ENCODE data around the gene ARID4B. TPM values are rescaled to one million over a fixed set of nuclear protein-coding genes. Genes with fewer than 3 reads are reported as not detected.
A peak's percentile ranks its signal among the peaks of the same experiment; 100 is the strongest.

Gene ARID4B
- total RNA-seq, 1 experiment from 2014 or later = 16.8 TPM

DNA sequence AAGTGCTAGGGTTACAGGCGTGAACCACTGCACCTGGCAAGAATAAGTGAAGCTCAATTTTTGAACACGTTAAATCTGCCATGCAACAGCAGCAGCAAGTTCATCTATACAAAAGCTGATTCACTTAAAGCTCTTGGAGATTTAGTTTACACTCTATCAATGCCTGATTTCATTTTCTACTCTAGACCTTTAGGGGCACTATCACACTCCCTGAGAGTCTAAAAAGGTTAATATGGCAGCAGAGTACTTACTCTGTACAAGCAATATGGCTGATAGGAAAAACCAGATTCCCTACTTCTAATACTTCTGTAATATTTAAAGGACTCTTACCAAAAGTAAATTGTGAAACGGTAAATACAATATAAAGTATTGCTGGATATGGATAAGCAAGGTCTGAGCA, 171.7 kb downstream of the ARID4B start:
- no peaks in the 10 kb centered on the region for H3F3A ChIP-seq (ENCODE audit: low read length, unreplicated experiment)
- peak overlapping the region; percentile 13; the same call in 1 of the 2 replicates for H3K4me2 ChIP-seq (ENCODE audit: low read length)
- ChIA-PET CTCF (interaction anchor here (0.6 kb wide), 1 partner anchor 913 kb away, joined by 3 read pairs; no protein-coding TSS in a partner anchor), POLR2A (ENCODE audit: unreplicated experiment) (no interaction called here)
- H3K4me1 ChIP-seq (ENCODE audit: insufficient read depth, low read length) = peaks cover 14% of the 10 kb centered on the region; the same call in 1 of the 2 replicates
- H3K36me3 ChIP-seq (ENCODE audit: low read depth, low read length) = peaks cover 17% of the 10 kb centered on the region
- H3K9me2 ChIP-seq (replicated peaks; ENCODE audit: low read length) = no peaks in the 10 kb centered on the region
- H3K9me3 ChIP-seq (ENCODE audit: low read length) = no peaks in the 10 kb centered on the region
- H3K79me2 ChIP-seq (ENCODE audit: low read length) = peaks cover 29% of the 10 kb centered on the region
- no TSS peak for BruUV-seq (replicated peaks)
- no peaks in the 10 kb centered on the region for H3K27me3 ChIP-seq (ENCODE audit: low read length)
- ATAC-seq (no peak), DNase-seq (no peak)
- H3K4me3 ChIP-seq (ENCODE audit: low read length) = no peak overlapping the region
- H4K20me1 ChIP-seq (ENCODE audit: low read length) = no peaks in the 10 kb centered on the region
- no peak overlapping the region for H2AFZ ChIP-seq (ENCODE audit: low read length)
- no peak overlapping the region for H3K27ac ChIP-seq (ENCODE audit: low read length)
- H3K9ac ChIP-seq (ENCODE audit: low read length) = no peak overlapping the region
- TF ChIP-seq EZH2 (IDR thresholded peaks at IDR 0.05; ENCODE audit: low read length, unreplicated experiment) = no peak
- TF ChIP-seq, protein P1, sequence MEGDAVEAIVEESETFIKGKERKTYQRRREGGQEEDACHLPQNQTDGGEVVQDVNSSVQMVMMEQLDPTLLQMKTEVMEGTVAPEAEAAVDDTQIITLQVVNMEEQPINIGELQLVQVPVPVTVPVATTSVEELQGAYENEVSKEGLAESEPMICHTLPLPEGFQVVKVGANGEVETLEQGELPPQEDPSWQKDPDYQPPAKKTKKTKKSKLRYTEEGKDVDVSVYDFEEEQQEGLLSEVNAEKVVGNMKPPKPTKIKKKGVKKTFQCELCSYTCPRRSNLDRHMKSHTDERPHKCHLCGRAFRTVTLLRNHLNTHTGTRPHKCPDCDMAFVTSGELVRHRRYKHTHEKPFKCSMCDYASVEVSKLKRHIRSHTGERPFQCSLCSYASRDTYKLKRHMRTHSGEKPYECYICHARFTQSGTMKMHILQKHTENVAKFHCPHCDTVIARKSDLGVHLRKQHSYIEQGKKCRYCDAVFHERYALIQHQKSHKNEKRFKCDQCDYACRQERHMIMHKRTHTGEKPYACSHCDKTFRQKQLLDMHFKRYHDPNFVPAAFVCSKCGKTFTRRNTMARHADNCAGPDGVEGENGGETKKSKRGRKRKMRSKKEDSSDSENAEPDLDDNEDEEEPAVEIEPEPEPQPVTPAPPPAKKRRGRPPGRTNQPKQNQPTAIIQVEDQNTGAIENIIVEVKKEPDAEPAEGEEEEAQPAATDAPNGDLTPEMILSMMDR (conservative IDR thresholded peaks at IDR 0.05; ENCODE audit: low read depth, low read length) = peak; percentile 24; the same call in 1 of the 2 replicates
- intact Hi-C loops (cut with micrococcal nuclease) = no loop called here

DNA sequence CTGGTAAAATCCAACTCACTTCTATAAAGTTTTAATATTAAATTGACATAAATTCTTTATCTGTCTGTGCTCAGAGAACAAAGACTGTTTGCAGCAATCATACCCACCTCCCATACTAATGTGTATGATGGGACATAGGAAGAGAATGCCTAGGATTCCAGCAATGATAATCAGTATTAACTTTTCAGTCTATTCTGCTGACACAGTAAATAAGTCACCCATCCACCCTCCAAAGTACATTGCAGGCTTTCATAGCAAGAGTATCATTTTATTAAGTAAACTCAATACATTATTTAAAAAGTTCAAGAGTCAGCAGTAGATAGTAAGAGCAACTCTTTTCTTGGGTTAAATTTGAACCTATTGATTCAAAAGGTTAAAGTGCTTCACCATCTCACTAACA, 175.7 kb downstream of the ARID4B start:
- CTCF ChIA-PET = no interaction called here
- 0 out of 2 replicates have a peak, but pooled peaks cover 6% of the 10 kb centered on the region for H3K4me1 ChIP-seq (ENCODE audit: insufficient read depth, low read length)
- no peak for DNase-seq
- no peak for ATAC-seq
- no peak overlapping the region for H2AFZ ChIP-seq (ENCODE audit: low read length)
- no peaks in the 10 kb centered on the region for H3F3A ChIP-seq (ENCODE audit: low read length, unreplicated experiment)
- no peaks in the 10 kb centered on the region for H4K20me1 ChIP-seq (ENCODE audit: low read length)
- intact Hi-C loops (cut with micrococcal nuclease) = no loop called here
- H3K4me2 ChIP-seq (ENCODE audit: low read length) = no peak overlapping the region
- POLR2A ChIA-PET (ENCODE audit: unreplicated experiment) = no interaction called here
- H3K9me2 ChIP-seq (replicated peaks; ENCODE audit: low read length) = no peaks in the 10 kb centered on the region
- H3K79me2 ChIP-seq (ENCODE audit: low read length) = 0 out of 2 replicates have a peak, but pooled peaks cover under 1% of the 10 kb centered on the region
- no peak overlapping the region for H3K9ac ChIP-seq (ENCODE audit: low read length)
- H3K4me3 ChIP-seq (ENCODE audit: low read length) = no peak overlapping the region
- no peaks in the 10 kb centered on the region for H3K27me3 ChIP-seq (ENCODE audit: low read length)
- no peak for TF ChIP-seq EZH2phosphoT487 (IDR thresholded peaks at IDR 0.05; ENCODE audit: borderline replicate concordance, low read length)
- TF ChIP-seq EZH2 (IDR thresholded peaks at IDR 0.05; ENCODE audit: low read length, unreplicated experiment) = no peak
- TF ChIP-seq, protein P1 (conservative IDR thresholded peaks at IDR 0.05; ENCODE audit: low read depth, low read length) = no peak
- peaks cover 10% of the 10 kb centered on the region for H3K36me3 ChIP-seq (ENCODE audit: low read depth, low read length)
- no TSS peak for BruUV-seq (replicated peaks)
- no peak overlapping the region for H3K27ac ChIP-seq (ENCODE audit: low read length)
- no peaks in the 10 kb centered on the region for H3K9me3 ChIP-seq (ENCODE audit: low read length)

DNA sequence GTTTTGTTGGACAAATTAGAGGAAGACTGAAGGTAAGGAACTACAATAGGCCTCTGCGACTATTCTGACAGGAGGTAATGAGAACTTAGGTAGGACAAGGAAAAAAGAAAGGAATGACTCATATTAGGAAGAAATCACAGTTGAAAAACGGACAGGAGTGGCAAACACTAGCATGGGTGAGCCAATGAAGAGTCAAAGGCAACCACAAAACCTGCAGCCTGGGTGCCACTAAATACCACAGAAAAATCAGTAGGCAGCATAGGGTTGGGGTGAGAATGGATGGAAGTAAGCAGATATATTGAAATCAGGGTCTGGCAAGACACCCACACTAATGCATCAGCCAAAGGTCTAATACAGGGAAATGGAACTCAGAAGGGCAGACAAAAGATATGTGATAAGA, 176.9 kb downstream of the ARID4B start:
- no peak overlapping the region for H3K9ac ChIP-seq (ENCODE audit: low read length)
- ATAC-seq = no peak
- no peak overlapping the region for H3K4me2 ChIP-seq (ENCODE audit: low read length)
- no peak for DNase-seq
- no peaks in the 10 kb centered on the region for H4K20me1 ChIP-seq (ENCODE audit: low read length)
- no peaks in the 10 kb centered on the region for H3K27me3 ChIP-seq (ENCODE audit: low read length)
- H3K27ac ChIP-seq (ENCODE audit: low read length) = no peak overlapping the region
- ChIA-PET CTCF (no interaction called here), POLR2A (ENCODE audit: unreplicated experiment) (no interaction called here)
- BruUV-seq (replicated peaks) = no TSS peak
- TF ChIP-seq EZH2 (IDR thresholded peaks at IDR 0.05; ENCODE audit: low read length, unreplicated experiment) (no peak), EZH2phosphoT487 (IDR thresholded peaks at IDR 0.05; ENCODE audit: borderline replicate concordance, low read length) (no peak)
- TF ChIP-seq, protein P1 (conservative IDR thresholded peaks at IDR 0.05; ENCODE audit: low read depth, low read length) = no peak
- no peaks in the 10 kb centered on the region for H3K4me1 ChIP-seq (ENCODE audit: insufficient read depth, low read length)
- no peak overlapping the region for H3K4me3 ChIP-seq (ENCODE audit: low read length)
- H3F3A ChIP-seq (ENCODE audit: low read length, unreplicated experiment) = no peaks in the 10 kb centered on the region
- no peaks in the 10 kb centered on the region for H3K9me2 ChIP-seq (replicated peaks; ENCODE audit: low read length)
- no peak overlapping the region for H2AFZ ChIP-seq (ENCODE audit: low read length)
- no peaks in the 10 kb centered on the region for H3K79me2 ChIP-seq (ENCODE audit: low read length)
- intact Hi-C loops (cut with micrococcal nuclease) = no loop called here
- peaks cover 5% of the 10 kb centered on the region; the same call in 1 of the 2 replicates for H3K36me3 ChIP-seq (ENCODE audit: low read depth, low read length)
- no peaks in the 10 kb centered on the region for H3K9me3 ChIP-seq (ENCODE audit: low read length)
